ENCODE results near the gene TMPRSS4. TPM values are rescaled to one million over a fixed set of nuclear protein-coding genes. Genes with fewer than 3 reads are reported as not detected.

TMPRSS4 gene
- total RNA-seq, 1 experiment from 2014 or later, result not detected

GRCh38 chr11:118138839-118139420, 62.1 kb downstream of the TMPRSS4 start:
- DNase-seq (ENCODE audit: low read depth, low spot score), result no peak
- in situ Hi-C loops (cut with HindIII; ENCODE audit: low pct_unique_long_range_greater_than_20kb, low sequenced_read_pairs), result no loop called here

DNA sequence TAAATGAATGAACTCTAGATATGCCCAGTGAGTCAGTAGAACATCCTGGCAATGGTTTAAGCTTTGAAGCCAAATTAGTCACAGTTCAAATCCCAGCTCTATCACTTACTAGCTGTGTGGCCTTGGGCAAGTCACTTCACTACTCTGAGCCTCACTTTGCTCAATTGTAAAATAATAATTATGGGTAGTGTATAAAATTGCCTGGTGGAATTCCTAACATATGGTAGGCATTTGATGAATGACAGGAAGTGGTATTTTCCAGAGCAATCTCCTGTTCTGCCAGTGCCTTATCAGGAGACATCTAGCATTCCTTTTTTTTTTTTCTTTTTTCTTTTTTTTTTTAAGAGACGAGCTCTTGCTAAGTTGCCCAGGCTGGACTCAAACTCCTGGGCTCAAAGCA, 62.7 kb downstream of the TMPRSS4 start:
- peak; percentile 8 for DNase-seq (ENCODE audit: low read depth, low spot score)
- in situ Hi-C loops (cut with HindIII; ENCODE audit: low pct_unique_long_range_greater_than_20kb, low sequenced_read_pairs), result no loop called here

DNA sequence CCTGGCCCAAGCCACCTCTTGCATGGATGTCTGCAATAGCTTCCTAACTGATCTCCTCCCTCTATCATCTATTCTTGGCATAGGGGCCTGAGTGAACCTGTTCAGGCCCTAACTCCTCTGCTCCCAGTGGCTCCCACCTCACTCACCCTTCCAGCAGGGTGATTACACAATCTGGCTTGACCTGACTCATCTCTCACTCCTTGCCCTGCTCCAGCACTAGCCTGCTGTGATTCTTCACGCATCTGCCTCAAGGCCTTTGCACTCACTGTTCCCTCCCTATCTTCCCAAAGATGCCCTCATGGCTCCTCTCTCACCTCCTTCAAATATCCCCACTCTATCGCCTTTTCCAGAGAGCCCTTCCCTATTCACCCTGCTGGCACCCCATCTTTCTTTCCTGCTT, 65.2 kb downstream of the TMPRSS4 start:
- DNase-seq (ENCODE audit: low read depth, low spot score), result no peak
- in situ Hi-C loops (cut with HindIII; ENCODE audit: low pct_unique_long_range_greater_than_20kb, low sequenced_read_pairs), result no loop called here

- in situ Hi-C loops (cut with HindIII; ENCODE audit: low pct_unique_long_range_greater_than_20kb, low sequenced_read_pairs), result no loop called here
Measured at GRCh38 chr11:118142809-118143208, 65.9 kb downstream of the TMPRSS4 start.

DNA sequence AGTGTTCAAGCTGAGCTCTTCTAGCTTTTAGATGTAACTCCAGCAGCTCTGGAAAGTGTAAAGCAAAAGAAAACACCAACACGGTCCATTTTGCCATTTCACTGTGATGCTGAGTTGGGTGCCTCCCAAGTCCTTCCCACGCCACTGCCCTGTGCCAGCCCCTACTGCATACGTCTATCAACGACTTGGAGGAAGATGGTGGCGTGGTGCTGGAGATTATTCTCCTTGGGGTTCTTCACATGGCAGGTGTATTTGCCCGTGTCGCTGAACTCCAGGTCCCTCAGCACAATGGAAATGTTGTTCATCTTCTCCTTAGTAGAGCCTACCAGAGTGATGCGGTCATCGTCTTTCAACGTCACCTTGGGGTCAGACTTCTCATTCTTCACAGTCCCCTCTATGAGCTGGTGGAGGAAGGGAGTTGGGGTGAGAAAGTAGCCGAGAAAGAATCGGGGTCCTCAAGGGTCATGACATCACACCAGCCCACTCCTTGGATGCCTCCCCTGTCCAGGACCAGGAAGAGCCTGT, 66.8 kb downstream of the TMPRSS4 start:
- DNase-seq (ENCODE audit: low read depth, low spot score), result no peak
- in situ Hi-C loops (cut with HindIII; ENCODE audit: low pct_unique_long_range_greater_than_20kb, low sequenced_read_pairs), result no loop called here

More at GRCh38 chr11:118142809-118143208, 65.9 kb downstream of the TMPRSS4 start:
- DNase-seq (ENCODE audit: low read depth, low spot score), result no peak

GRCh38 chr11:118144301-118145268, 67.7 kb downstream of the TMPRSS4 start:
- no peak for DNase-seq (ENCODE audit: low read depth, low spot score)
- in situ Hi-C loops (cut with HindIII; ENCODE audit: low pct_unique_long_range_greater_than_20kb, low sequenced_read_pairs), result no loop called here

DNA sequence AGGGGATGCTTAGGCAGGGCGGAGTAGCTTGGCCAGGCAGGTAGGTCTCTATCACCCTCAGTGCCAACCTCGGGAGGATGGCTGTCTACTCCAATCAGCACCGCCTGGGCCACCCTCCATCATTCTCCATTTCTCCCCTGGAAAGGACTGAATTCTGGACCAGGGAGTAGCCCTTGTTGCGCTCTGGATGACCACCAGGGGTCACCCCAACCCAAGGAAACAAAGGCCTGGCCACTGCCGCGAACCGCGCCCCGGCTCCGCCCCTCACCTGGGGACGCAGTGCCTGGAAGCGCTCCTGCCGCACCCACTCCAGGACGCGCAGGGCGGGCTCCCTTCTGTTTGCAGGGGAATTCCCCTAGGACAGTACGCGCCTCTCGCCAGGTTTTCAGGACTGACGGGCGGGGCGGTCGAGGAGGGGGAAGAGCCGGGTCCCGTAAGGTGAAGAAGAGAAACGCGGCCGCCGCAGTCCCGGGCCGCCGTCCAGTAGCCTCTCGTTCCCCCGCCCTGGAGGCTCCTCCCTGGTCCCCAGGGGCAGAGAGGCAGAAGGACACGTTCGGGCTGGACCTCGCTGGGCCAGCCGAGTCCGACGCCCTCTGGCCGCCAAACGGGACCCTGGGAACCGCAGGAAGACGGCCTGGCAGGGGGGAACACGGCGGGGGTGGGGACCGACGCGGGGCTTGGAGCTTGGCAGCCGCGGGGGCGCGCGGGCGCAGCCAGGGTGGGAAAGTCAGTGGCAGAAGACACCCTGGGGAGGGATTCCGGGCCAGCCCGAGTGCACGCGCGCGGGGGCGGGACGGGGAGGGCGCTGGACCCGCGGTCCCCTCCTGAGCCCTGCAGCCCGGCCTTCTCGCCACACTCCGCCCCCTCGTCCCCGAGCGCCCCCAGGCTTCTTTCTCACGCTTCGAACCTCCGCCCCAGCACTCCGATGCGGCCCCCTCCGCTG, 68.7 kb downstream of the TMPRSS4 start:
- DNase-seq (ENCODE audit: low read depth, low spot score), result peak; percentile 70
- in situ Hi-C loops (cut with HindIII; ENCODE audit: low pct_unique_long_range_greater_than_20kb, low sequenced_read_pairs), result no loop called here

DNA sequence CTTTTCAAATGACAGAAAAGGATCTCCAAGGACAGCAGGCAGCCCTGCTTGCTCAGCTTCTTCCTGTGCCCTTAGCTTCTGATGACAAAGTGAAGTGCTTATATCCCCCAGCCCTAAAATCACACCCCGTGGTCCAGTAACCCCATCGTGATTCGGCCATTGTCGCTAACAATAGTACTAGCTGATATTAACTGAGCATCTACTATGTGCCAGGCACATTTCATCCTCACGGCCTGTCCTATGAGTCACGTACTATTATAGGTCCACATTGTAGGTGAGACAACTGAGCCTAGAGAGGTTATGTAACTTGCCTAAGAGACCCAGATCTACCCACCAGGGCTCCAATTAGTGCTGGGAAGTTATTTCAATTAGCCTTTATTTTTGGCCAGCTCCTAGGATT, 69.7 kb downstream of the TMPRSS4 start:
- DNase-seq (ENCODE audit: low read depth, low spot score), result no peak
- in situ Hi-C loops (cut with HindIII; ENCODE audit: low pct_unique_long_range_greater_than_20kb, low sequenced_read_pairs), result no loop called here

DNA sequence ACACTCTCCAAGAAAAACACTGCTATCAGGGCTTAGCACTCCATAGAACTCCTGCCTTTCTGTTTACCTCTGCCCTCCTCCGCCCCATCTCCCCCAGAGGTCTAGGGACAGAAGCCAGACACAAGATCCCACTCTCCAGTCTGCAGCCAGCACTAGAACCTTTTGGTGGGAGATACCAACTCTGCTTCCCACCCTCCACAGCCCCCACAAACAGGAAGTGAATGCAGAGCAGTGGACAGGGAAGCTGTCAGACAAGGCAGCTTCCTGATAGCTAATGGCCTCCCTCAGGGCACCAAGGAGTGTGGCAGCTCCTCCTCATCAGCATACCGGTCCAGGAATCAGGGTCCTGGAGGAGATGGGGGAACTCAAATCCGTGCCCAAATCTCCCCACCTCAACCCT, 70.6 kb downstream of the TMPRSS4 start:
- in situ Hi-C loops (cut with HindIII; ENCODE audit: low pct_unique_long_range_greater_than_20kb, low sequenced_read_pairs), result no loop called here
- DNase-seq (ENCODE audit: low read depth, low spot score), result no peak

DNA sequence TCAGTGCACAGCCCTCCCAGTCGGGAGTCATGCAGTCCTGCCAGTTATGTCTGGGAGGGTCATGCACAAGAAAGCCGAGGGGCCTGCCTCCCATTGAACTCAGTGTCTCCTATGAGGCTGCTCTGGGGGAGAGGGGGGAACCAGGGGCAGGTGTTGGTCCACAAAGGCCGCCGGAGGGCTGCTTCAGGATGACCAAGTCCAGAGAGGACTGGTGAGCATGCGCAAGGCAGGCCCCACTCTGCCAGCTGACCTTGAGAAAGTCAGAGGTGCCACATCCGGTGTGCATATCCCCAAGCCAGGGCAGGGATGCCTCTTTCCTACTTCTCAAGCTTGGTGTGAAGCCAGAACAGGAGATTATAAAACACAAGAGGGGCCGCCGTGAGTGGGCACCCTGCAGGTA, 71.4 kb downstream of the TMPRSS4 start:
- in situ Hi-C loops (cut with HindIII; ENCODE audit: low pct_unique_long_range_greater_than_20kb, low sequenced_read_pairs), result no loop called here
- DNase-seq (ENCODE audit: low read depth, low spot score), result no peak

GRCh38 chr11:118148856-118149255, 72.0 kb downstream of the TMPRSS4 start:
- no peak for DNase-seq (ENCODE audit: low read depth, low spot score)

DNA sequence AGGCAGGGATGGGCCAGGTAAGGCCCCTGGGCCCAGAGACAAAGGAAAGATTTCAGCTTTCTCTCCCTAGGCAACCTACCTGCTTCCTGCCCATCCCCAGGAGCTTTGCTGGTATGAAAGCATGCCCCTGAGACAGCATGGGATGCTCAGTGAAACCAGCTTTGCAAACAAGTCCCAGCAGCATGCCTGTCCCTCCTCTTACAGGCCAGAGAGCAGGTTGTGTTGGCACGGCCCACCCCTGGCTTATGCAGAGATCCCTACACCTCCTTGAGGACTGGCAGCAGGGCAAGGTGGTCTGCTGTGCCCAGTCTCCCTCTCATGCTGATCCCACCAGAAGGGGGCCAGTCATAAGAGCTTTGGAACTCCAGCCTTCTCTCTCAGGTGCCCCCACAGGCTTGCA, 72.6 kb downstream of the TMPRSS4 start:
- in situ Hi-C loops (cut with HindIII; ENCODE audit: low pct_unique_long_range_greater_than_20kb, low sequenced_read_pairs), result no loop called here
- no peak for DNase-seq (ENCODE audit: low read depth, low spot score)

More at GRCh38 chr11:118148856-118149255, 72.0 kb downstream of the TMPRSS4 start:
- in situ Hi-C loops (cut with HindIII; ENCODE audit: low pct_unique_long_range_greater_than_20kb, low sequenced_read_pairs), result no loop called here

- in situ Hi-C loops (cut with HindIII; ENCODE audit: low pct_unique_long_range_greater_than_20kb, low sequenced_read_pairs), result no loop called here
- no peak for DNase-seq (ENCODE audit: low read depth, low spot score)
Measured at GRCh38 chr11:118151431-118151830, 74.6 kb downstream of the TMPRSS4 start.

DNA sequence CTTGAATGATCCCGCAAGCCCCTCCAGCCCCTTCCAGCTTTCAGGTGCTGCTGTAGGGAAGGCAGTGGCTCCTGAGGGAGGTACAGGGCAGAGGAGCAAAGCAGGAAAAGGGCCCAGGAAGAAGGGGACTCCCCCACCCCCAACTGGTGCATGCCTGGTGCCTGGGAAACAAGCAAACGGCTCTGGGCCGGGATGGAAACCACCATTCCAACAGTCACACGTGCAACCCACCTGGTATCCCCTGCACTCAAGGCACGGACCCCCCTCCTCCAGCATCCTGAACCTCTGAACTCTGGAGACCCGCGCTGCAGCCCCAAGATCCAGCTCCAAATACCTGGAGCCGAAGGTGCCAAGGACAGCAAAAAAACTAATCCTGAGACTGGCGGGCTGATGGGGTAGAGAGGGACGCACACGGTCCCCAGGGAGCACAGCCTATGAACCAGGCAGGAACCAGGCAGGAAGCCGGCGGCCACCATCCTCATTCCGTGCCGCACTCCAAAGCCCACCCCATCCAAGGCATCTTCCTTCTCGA, 75.2 kb downstream of the TMPRSS4 start:
- in situ Hi-C loops (cut with HindIII; ENCODE audit: low pct_unique_long_range_greater_than_20kb, low sequenced_read_pairs), result no loop called here
- no peak for DNase-seq (ENCODE audit: low read depth, low spot score)

DNA sequence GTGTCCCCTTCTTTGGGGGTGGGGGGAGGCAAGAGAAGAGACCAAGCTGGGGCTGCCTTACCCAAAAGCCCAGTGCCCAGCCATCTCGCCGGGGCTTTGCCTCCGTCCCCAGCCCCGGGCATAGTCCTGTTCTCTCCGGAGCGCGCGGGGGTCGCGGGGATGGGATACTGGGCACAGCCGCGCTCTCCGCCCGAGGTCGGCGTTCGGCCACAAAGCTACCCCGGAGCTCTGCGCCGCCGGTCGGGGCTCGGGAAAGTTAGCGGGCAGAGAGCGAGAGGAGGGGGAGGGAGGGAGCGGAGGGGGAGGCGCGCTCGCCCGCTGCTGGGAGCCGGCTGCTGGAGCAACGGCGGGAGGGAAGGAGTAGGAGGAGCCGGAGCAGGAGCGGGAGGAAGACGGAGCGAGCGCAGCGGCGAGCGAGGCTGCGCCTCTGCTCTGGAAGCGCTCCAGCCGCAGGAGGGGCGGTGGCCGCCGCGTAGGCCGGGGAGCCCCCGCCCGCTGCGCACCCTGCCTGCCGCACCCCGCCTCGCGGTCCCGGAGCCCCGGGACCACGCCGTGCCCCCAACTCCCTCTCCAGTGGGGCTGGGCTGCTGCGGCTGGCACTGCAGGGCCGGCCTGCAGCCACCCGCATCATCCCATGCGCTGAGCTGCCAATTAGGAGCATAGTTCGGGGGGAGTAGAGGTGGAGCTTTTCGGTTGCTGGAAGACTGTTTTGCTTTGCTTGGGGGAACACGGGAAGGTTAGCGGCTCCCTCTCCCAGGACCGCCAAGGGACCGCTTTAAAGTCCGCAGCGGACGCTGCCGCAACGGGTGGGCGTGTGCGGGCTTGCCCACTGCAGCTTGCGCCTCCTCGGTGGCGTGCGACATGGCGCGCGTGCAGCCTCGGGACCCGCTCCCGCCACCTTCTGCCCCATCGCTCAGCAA, 75.9 kb downstream of the TMPRSS4 start, which contains the start of gene SCN4B:
SCN4B (minus strand) TSS at position 272 of the 920 bp plus-strand sequence; CDS start at position 122, 150 bp downstream.
- DNase-seq (ENCODE audit: low read depth, low spot score), result peak; percentile 12
- in situ Hi-C loops (cut with HindIII; ENCODE audit: low pct_unique_long_range_greater_than_20kb, low sequenced_read_pairs), result no loop called here

DNA sequence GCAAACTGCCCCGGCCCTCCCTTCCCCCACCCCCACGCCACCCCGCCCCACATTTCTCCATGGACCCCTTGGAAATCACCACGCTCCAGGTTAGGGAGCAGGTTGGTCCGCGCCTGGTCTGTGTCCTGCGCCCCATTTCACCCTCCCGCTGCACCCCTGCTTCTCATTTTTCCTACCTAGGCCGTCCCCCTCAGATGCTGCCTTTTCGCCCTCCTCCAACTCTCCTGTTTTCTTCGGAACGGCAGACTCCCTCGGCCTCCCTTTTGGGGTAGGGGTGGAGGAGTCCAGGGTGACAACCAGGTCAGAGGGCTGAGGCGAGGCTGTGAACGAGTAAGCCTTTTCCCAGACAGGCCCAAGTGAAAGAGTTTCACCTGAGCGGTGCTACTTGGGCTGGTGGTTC, 76.6 kb downstream of the TMPRSS4 start:
- no peak for DNase-seq (ENCODE audit: low read depth, low spot score)
- in situ Hi-C loops (cut with HindIII; ENCODE audit: low pct_unique_long_range_greater_than_20kb, low sequenced_read_pairs), result no loop called here
